ENCODE measurements around the gene CD248. TPM values are rescaled to one million over a fixed set of nuclear protein-coding genes. Genes with fewer than 3 reads are reported as not detected.

CD248 gene
- total RNA-seq, 1 donor from 2014 or later = 58.8 TPM

DNA sequence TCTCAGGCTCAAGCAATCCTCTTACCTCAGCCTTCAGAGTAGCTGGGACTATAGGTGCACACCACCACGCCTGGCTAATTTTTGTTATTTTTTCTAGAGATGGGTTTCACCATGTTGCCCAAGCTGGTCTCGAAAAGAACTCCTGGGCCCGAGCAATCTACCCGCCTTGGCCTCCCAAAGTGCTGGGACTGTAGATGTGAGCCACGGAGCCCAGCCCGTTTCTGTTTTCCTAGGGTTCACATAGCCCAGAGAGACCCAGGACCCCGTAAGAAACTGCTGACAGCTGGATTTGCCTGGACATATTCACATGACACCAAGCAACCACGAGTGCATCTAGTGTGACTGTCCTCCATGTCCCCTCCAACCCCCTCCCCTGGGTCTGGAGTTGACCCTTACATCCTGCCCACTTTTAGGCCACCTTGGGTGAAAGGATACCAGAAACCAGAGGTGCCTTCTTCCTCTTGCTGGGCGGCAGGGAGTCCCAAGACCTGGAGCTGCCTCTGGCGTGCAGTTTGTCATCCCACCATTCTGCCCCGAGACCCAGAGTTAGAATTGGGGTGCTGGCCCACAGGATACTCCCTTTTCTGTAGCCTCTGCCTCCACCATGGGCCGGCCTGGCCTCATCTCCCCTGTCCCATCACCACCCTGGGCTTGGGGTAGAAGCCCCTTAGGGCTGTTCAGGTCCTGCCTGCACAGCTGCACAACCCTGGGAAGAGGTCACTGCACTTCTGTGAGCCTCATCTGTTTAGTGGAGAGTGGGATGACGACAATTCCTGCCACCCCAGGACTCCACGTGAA, 23.0 kb upstream of the CD248 start:
- Histone ChIP-seq H3K36me3 (ENCODE audit: insufficient read depth, low read length) (peaks cover 3% of the 10 kb centered on the region), H3K9me3 (ENCODE audit: insufficient read depth, low read depth, low read length) (no peaks in the 10 kb centered on the region), H3K9ac (ENCODE audit: low read length) (no peak overlapping the region), H4K20me1 (ENCODE audit: insufficient read depth, low read length) (peaks cover 45% of the 10 kb centered on the region), H3K79me2 (ENCODE audit: insufficient read depth, low read length) (peaks cover 37% of the 10 kb centered on the region), H3K4me1 (ENCODE audit: insufficient read depth, low read length) (peaks cover 46% of the 10 kb centered on the region), H3K27ac (ENCODE audit: low read depth, low read length) (no peak overlapping the region), H2AFZ (ENCODE audit: low read depth, low read length) (no peak overlapping the region), H3K4me2 (ENCODE audit: low read length) (no peak overlapping the region), H3K4me3 (ENCODE audit: insufficient read depth, low read depth, low read length) (no peak overlapping the region), H3K27me3 (ENCODE audit: insufficient read depth, low read length) (no peaks in the 10 kb centered on the region)
- H3K27ac Mint-ChIP-seq (ENCODE audit: unreplicated experiment) = no peak overlapping the region
- no peak overlapping the region for H3K4me3 Mint-ChIP-seq (ENCODE audit: unreplicated experiment)
- peaks cover 7% of the 10 kb centered on the region for H3K36me3 Mint-ChIP-seq (ENCODE audit: low read depth, unreplicated experiment)
- no peak for TF ChIP-seq EZH2 (IDR thresholded peaks at IDR 0.05; ENCODE audit: insufficient read depth, low read length)
- TF ChIP-seq, protein P1, sequence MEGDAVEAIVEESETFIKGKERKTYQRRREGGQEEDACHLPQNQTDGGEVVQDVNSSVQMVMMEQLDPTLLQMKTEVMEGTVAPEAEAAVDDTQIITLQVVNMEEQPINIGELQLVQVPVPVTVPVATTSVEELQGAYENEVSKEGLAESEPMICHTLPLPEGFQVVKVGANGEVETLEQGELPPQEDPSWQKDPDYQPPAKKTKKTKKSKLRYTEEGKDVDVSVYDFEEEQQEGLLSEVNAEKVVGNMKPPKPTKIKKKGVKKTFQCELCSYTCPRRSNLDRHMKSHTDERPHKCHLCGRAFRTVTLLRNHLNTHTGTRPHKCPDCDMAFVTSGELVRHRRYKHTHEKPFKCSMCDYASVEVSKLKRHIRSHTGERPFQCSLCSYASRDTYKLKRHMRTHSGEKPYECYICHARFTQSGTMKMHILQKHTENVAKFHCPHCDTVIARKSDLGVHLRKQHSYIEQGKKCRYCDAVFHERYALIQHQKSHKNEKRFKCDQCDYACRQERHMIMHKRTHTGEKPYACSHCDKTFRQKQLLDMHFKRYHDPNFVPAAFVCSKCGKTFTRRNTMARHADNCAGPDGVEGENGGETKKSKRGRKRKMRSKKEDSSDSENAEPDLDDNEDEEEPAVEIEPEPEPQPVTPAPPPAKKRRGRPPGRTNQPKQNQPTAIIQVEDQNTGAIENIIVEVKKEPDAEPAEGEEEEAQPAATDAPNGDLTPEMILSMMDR (IDR thresholded peaks at IDR 0.05; ENCODE audit: insufficient read depth, low read depth, low read length) = no peak
- FAIRE-seq (no peak), DNase-seq (ENCODE audit: low read depth) (no peak)
- H3K9me3 Mint-ChIP-seq (ENCODE audit: unreplicated experiment) = no peaks in the 10 kb centered on the region
- H3K27me3 Mint-ChIP-seq (ENCODE audit: low read depth, unreplicated experiment) = no peaks in the 10 kb centered on the region
- peaks cover 41% of the 10 kb centered on the region for H3K4me1 Mint-ChIP-seq (ENCODE audit: low read depth, unreplicated experiment)

DNA sequence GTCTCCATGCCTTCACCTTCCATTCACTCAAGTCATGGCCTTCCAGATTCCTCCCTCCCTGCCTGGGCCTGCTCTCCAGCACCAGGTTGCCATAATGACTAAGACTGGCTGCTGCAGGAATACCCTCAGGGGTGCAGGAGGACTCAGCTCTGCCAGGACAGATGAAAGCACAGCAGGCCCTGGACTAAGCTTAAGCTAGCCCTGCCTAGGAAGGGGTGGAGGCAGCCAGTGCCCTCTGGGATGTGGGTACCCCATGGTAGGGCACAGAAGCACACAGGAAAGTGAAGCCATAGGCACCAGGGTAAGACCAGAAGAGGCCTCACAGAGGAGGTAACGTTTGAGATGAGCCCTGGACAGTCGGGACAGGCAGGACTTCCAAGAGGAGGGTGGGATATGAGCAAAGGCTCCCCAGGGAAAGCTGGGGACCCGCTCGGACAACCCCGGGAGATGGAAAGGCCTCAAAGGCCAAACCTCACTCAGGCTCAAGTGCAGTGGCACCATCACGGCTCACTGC, 22.4 kb upstream of the CD248 start:
- Histone ChIP-seq H4K20me1 (ENCODE audit: insufficient read depth, low read length) (peaks cover 45% of the 10 kb centered on the region), H3K36me3 (ENCODE audit: insufficient read depth, low read length) (peaks cover 3% of the 10 kb centered on the region), H3K27ac (ENCODE audit: low read depth, low read length) (no peak overlapping the region), H3K4me2 (ENCODE audit: low read length) (no peak overlapping the region), H3K27me3 (ENCODE audit: insufficient read depth, low read length) (no peaks in the 10 kb centered on the region), H3K79me2 (ENCODE audit: insufficient read depth, low read length) (peaks cover 38% of the 10 kb centered on the region), H2AFZ (ENCODE audit: low read depth, low read length) (no peak overlapping the region), H3K4me1 (ENCODE audit: insufficient read depth, low read length) (peaks cover 49% of the 10 kb centered on the region), H3K4me3 (ENCODE audit: insufficient read depth, low read depth, low read length) (no peak overlapping the region), H3K9me3 (ENCODE audit: insufficient read depth, low read depth, low read length) (no peaks in the 10 kb centered on the region), H3K9ac (ENCODE audit: low read length) (no peak overlapping the region)
- Mint-ChIP-seq H3K27ac (ENCODE audit: unreplicated experiment) (peak overlapping the region; percentile 50), H3K27me3 (ENCODE audit: low read depth, unreplicated experiment) (no peaks in the 10 kb centered on the region), H3K36me3 (ENCODE audit: low read depth, unreplicated experiment) (peaks cover 7% of the 10 kb centered on the region), H3K9me3 (ENCODE audit: unreplicated experiment) (no peaks in the 10 kb centered on the region), H3K4me1 (ENCODE audit: low read depth, unreplicated experiment) (peaks cover 41% of the 10 kb centered on the region), H3K4me3 (ENCODE audit: unreplicated experiment) (peak overlapping the region; percentile 62)
- DNase-seq (ENCODE audit: low read depth) = no peak
- no peak for TF ChIP-seq EZH2 (IDR thresholded peaks at IDR 0.05; ENCODE audit: insufficient read depth, low read length)
- TF ChIP-seq, protein P1 (IDR thresholded peaks at IDR 0.05; ENCODE audit: insufficient read depth, low read depth, low read length) = no peak
- no peak for FAIRE-seq

Data from astrocyte (in vitro differentiated cells and primary cell).